HG03575 (cell line): ENCODE results near the gene VAV3.
"Not testable (repeated sequence)": the region's sequence is repeated elsewhere in the genome, so short reads cannot be mapped to it uniquely, and the experiment has no call there.

Experiments
- ATAC-seq: cut with Tn5 transposase; IDR thresholded peaks from one replicate; pipeline ENCODE4 v1.9.1; 2021; ENCODE audit not compliant: unreplicated experiment, insufficient number of reproducible peaks, low FRiP score; ENCODE audit errors: extremely low read depth

The VAV3 gene

GRCh38 chr1:107710005-107710404, 255.0 kb downstream of the VAV3 start:
- no peak for ATAC-seq

GRCh38 chr1:107707111-107707510, 257.9 kb downstream of the VAV3 start:
- ATAC-seq = no peak

- ATAC-seq = no peak
Measured at GRCh38 chr1:107706182-107706581, 258.8 kb downstream of the VAV3 start.

- no peak for ATAC-seq
Measured at GRCh38 chr1:107704911-107705310, 260.1 kb downstream of the VAV3 start.

GRCh38 chr1:107702946-107703571, 261.9 kb downstream of the VAV3 start:
- ATAC-seq = no peak

- not testable (repeated sequence) for ATAC-seq
Measured at GRCh38 chr1:107700651-107701050, 264.3 kb downstream of the VAV3 start.

GRCh38 chr1:107698161-107698560, 266.8 kb downstream of the VAV3 start:
- ATAC-seq = no peak

GRCh38 chr1:107695341-107695740, 269.6 kb downstream of the VAV3 start:
- no peak for ATAC-seq

- ATAC-seq = no peak
Measured at GRCh38 chr1:107692580-107693345, 272.2 kb downstream of the VAV3 start.

- ATAC-seq = no peak
Measured at GRCh38 chr1:107691540-107691939, 273.4 kb downstream of the VAV3 start.

- no peak for ATAC-seq
Measured at GRCh38 chr1:107690491-107690890, 274.5 kb downstream of the VAV3 start.

GRCh38 chr1:107689733-107690132, 275.2 kb downstream of the VAV3 start:
- ATAC-seq = no peak

- ATAC-seq = no peak
Measured at GRCh38 chr1:107689159-107689558, 275.8 kb downstream of the VAV3 start.

- no peak for ATAC-seq
Measured at GRCh38 chr1:107687849-107688753, 276.9 kb downstream of the VAV3 start.

GRCh38 chr1:107683683-107684082, 281.3 kb downstream of the VAV3 start:
- no peak for ATAC-seq

- no peak for ATAC-seq
Measured at GRCh38 chr1:107683191-107683657, 281.8 kb downstream of the VAV3 start.

GRCh38 chr1:107682467-107682866, 282.5 kb downstream of the VAV3 start:
- ATAC-seq = no peak

- no peak for ATAC-seq
Measured at GRCh38 chr1:107681001-107681479, 283.9 kb downstream of the VAV3 start.

- ATAC-seq = no peak
Measured at GRCh38 chr1:107680579-107680985, 284.4 kb downstream of the VAV3 start.
